GM21390 (cell line): ENCODE measurements around the gene IRF4.

Experiments
- ATAC-seq: cut with Tn5 transposase; IDR thresholded peaks from one replicate; pipeline ENCODE4 v1.9.1; 2021; ENCODE audit not compliant: unreplicated experiment

Gene IRF4

GRCh38 chr6:353642-354614, 37.6 kb upstream of the IRF4 start:
- ATAC-seq: no peak

- ATAC-seq: no peak
These were observed 36.8 kb upstream of the IRF4 start for GRCh38 chr6:354631-355280.

GRCh38 chr6:355373-356208, 36.0 kb upstream of the IRF4 start:
- ATAC-seq: no peak

GRCh38 chr6:356828-357251, 34.7 kb upstream of the IRF4 start:
- ATAC-seq: peak; percentile 47

- no peak for ATAC-seq
These were observed 34.2 kb upstream of the IRF4 start for GRCh38 chr6:357261-357790.

- no peak for ATAC-seq
These were observed 33.7 kb upstream of the IRF4 start for GRCh38 chr6:357791-358341.

- ATAC-seq: no peak
These were observed 33.1 kb upstream of the IRF4 start for GRCh38 chr6:358432-358831.

- no peak for ATAC-seq
These were observed 32.7 kb upstream of the IRF4 start for GRCh38 chr6:358847-359246.

- no peak for ATAC-seq
These were observed 32.1 kb upstream of the IRF4 start for GRCh38 chr6:359261-360035.

- ATAC-seq: no peak
These were observed 31.2 kb upstream of the IRF4 start for GRCh38 chr6:360349-360748.

GRCh38 chr6:360764-361373, 30.7 kb upstream of the IRF4 start:
- ATAC-seq: no peak

- ATAC-seq: no peak
These were observed 30.0 kb upstream of the IRF4 start for GRCh38 chr6:361411-362132.

GRCh38 chr6:362231-362923, 29.2 kb upstream of the IRF4 start:
- no peak for ATAC-seq

- no peak for ATAC-seq
These were observed 28.7 kb upstream of the IRF4 start for GRCh38 chr6:362924-363249.

- ATAC-seq: no peak
These were observed 28.3 kb upstream of the IRF4 start for GRCh38 chr6:363291-363690.

- ATAC-seq: no peak
These were observed 27.6 kb upstream of the IRF4 start for GRCh38 chr6:363909-364308.

GRCh38 chr6:364609-365540, 26.7 kb upstream of the IRF4 start:
- ATAC-seq: peak; percentile 40
